Measurements from ENCODE around the gene OPN1MW.
"Not testable (repeated sequence)": the region's sequence is repeated elsewhere in the genome, so short reads cannot be mapped to it uniquely, and the experiment has no call there.

OPN1MW gene

DNA sequence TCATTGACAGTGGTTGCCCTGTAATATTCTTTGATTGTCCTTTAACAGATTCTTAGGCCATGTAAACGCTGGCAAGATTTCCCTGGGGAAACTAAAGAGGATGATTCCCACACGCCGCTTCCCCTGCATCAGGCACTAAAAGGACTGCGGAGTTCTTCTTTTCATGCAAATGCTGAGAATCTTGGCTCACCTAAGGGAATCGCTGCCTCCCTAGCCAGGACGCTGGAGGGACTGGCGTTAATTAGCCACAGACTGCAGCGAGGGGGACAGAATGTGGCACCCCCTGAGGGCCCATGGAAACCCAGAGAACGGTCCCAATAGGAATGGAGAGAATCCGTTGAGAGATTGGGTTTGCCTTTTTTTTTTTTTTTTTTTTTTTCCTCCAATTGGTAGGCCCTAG lies 29.1 kb downstream of the OPN1MW start:
- not testable (repeated sequence) for DNase-seq

DNA sequence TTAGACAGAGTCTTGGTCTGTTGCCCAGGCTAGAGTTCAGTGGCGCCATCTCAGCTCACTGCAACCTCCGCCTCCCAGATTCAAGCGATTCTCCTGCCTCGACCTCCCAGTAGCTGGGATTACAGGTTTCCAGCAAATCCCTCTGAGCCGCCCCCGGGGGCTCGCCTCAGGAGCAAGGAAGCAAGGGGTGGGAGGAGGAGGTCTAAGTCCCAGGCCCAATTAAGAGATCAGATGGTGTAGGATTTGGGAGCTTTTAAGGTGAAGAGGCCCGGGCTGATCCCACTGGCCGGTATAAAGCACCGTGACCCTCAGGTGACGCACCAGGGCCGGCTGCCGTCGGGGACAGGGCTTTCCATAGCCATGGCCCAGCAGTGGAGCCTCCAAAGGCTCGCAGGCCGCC lies 37.1 kb downstream of the OPN1MW start, which contains the start of gene OPN1MW2:
TSS of gene OPN1MW2 (plus strand) at position 301 of the 400 bp plus-strand sequence. CDS start at position 361, 60 bp downstream.
- not testable (repeated sequence) for DNase-seq

DNA sequence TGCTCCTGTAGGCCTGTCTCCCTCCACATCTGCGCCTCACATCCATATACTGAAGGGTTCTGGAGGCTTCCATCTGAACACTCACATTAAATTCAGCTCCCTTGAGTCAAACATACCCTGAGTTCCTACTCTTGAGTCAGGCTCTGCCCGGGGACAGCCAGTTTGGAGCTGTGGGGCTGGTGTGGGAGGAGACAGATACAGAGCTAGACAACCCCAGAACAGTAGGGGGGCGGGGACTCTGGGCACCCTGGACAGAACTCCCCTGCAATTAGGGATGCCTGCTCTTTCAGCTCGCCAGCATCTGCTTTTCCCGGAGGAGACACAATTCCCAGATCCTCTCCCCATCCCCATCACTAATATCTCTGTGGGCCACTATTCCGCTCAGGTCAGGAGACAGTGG lies 42.9 kb downstream of the OPN1MW start:
- DNase-seq = not testable (repeated sequence)

DNA sequence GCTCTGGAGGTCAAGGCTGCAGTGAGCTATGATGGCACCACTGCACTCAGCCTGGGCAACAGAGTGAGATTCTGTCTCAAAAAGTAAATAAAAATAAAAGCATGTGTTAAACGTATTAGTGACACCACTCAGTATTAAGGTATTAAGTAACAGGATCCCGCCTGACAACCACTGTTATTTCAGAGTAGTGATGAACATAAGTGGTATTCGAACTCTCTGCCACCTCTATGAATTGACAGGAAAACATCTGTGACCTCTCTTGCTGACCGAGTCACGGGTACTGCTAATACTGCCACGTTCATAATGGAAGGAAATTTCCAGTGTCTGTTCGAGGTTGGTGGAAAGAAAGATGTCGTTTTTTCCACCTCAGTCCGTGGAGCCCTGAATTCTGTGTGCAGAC lies 44.3 kb downstream of the OPN1MW start:
- not testable (repeated sequence) for DNase-seq

DNA sequence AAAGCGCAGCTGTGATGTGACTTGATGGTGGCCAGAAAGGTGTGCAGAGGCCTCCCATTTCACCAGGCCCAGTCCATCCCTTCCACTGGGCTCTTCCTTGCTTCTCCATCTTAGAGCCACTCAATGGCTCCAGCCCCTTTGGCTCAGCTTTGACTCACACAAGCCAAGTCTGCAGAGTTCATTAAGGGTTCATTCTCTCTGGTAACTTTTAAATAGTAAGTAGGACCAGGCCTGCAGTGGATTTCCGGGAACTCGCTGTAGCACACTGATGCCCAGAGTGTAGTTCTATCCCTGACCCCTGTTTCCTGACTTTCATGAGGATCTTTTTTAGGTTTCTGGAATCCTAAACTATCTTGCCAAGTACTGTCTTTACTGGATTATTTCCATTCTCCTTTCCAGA lies 49.0 kb downstream of the OPN1MW start:
- DNase-seq = not testable (repeated sequence)

DNA sequence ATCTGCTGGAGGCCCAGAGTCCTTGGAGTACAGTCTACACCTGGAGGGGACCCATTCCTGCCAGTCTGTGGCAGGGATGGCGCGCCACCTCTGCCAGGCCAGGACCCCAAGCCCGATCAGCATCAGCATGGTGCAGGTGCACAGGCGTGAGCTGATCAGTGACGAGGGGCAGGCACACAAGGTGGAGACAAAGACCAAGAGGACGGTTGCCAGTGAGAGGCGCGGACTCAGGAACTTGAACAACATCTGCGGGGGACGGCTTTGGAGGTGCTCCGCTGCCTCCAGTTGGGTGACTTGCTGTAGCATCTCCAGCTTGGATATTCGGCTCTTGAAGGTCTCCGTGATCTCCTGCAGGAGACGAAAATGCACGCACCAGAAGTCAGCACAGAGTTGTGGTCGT lies 51.2 kb downstream of the OPN1MW start:
- not testable (repeated sequence) for DNase-seq

DNA sequence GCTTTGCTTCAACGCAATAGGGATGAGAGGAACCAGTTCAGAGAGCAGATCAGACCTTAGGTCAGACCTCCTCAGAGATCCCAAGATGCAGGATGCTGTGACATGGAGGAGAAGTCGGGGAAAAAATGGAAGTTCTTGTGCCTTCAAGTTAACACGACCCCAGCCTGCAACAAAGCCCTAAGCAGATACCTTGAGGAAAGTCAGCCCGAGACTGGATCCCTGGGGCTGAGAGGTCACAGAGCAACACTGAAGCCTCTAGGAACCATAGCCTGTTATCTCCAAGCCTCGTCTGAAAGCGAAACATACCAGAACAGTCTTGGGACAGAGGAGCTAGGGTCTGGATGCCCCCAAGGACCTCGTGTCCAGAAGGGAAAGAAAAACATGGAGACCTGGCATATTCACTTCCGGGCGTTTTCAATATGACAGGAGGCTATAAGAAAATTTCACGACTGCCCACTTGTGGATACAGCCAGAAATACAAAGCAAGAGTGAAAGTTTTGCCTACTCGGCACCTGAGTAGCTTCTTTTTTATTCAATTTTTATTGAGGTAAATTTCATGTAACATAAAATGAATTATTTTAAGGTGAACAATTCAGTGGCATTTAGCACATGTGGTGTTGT lies 56.7 kb downstream of the OPN1MW start:
- DNase-seq = not testable (repeated sequence)

DNA sequence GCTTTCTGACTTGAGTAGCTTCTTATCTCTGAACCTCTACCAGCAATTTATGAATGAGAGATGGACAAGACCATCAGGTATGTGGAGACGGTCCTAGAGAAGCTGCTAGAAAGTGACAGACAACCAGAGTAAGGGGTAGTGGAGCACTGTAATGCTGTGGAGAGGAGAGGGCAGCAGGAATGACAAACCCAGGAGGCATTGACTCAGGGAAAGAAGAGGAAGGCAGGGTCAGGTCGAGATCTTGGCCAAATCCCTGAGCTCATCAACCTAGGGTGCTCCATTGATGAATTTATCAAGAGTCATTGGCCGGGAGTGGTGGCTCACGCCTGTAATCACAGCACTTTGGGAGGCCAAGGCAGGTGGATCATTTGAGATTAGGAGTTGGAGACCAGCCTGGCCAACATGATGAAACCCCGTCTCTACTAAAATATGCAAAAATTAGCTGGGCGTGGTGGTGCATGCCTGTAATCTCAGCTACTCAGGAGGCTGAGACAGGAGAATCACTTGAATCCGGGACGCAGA lies 57.6 kb downstream of the OPN1MW start:
- DNase-seq = not testable (repeated sequence)
